ENCODE measurements around the gene PTPN23. TPM values are rescaled to one million over a fixed set of nuclear protein-coding genes. Genes with fewer than 3 reads are reported as not detected.

The PTPN23 gene
- total and polyA plus RNA-seq, 10 of the 15 experiments (the other 5 are each of a cell fraction or from before 2014, with no cell fraction given) = 0.44 to 28.6 (median 4.4) TPM

GRCh38 chr3:47394881-47395280 is 14.1 kb downstream of the PTPN23 start:
- in situ Hi-C loops (cut with MboI) (no loop called here), intact Hi-C loops (cut with micrococcal nuclease; ENCODE audit: unreplicated experiment) (no loop called here)
- no peaks in the 10 kb centered on the region for H3K27me3 ChIP-seq (replicated peaks in 1 of 2; ENCODE audit: control insufficient read depth in 2 of 2, insufficient read depth in 2 of 2, low read length in 1 of 2)
- ChIA-PET CTCF (interaction anchor here (1.1 kb wide), 1 partner anchor 230 kb away, joined by 3 read pairs; no protein-coding TSS in a partner anchor), POLR2A (no interaction called here), SMC1A (ENCODE audit: uncharacterized antibody, unreplicated experiment) (no interaction called here), RAD21 (ENCODE audit: unreplicated experiment) (no interaction called here)
- no peak overlapping the region for H3K4me2 ChIP-seq (ENCODE audit: control insufficient read depth, insufficient read depth)
- FAIRE-seq = no peak
- no peak overlapping the region for H3K27ac ChIP-seq (ENCODE audit: control insufficient read depth, insufficient read depth)
- H3K9ac ChIP-seq (ENCODE audit: control insufficient read depth, insufficient read depth, low read length) = no peak overlapping the region
- WGBS (ENCODE audit: insufficient coverage, insufficient replicate concordance, low lambda C conversion rate, missing lambda C conversion rate) = 87% methylated on average over 3 of the region's 3 CpGs
- no peaks in the 10 kb centered on the region for H3K4me1 ChIP-seq (ENCODE audit: control insufficient read depth, insufficient read depth, low read length)
- DNase-seq (ENCODE audit: low read depth, low spot score) = no peak
- H3K79me2 ChIP-seq (ENCODE audit: control insufficient read depth, insufficient read depth, low read length) = peaks cover 12% of the 10 kb centered on the region
- ATAC-seq = no peak; the same call in 2 of the 3 replicates
- H3K4me3 ChIP-seq = no peak overlapping the region
- TF ChIP-seq FOS (IDR thresholded peaks at IDR 0.05; ENCODE audit: borderline replicate concordance, extremely low read depth, insufficient read length) = no peak
- TF ChIP-seq BHLHE40 (IDR thresholded peaks at IDR 0.05; ENCODE audit: borderline replicate concordance in 1 of 2, low read depth in 2 of 2, low read length in 1 of 2) = no peak
- H2AFZ ChIP-seq (ENCODE audit: control insufficient read depth, low read depth, low read length) = no peak overlapping the region
- peaks cover 0 to 6% of the 10 kb centered on the region in 2 experiments; a peak in 2 of 4 replicates for H3K36me3 ChIP-seq (ENCODE audit: control insufficient read depth in 2 of 2, insufficient read depth in 2 of 2, low read length in 1 of 2)
- no peaks in the 10 kb centered on the region for H3K9me3 ChIP-seq (replicated peaks; ENCODE audit: control insufficient read depth, insufficient read depth, low read length)
- BruUV-seq (replicated peaks) = no TSS peak
- H4K20me1 ChIP-seq (ENCODE audit: control insufficient read depth, insufficient read depth) = no peaks in the 10 kb centered on the region

- in situ Hi-C loops (cut with MboI) (no loop called here), intact Hi-C loops (cut with micrococcal nuclease; ENCODE audit: unreplicated experiment) (no loop called here)
- Histone ChIP-seq H3K9ac (ENCODE audit: control insufficient read depth, insufficient read depth, low read length) (no peak overlapping the region), H3K4me2 (ENCODE audit: control insufficient read depth, insufficient read depth) (no peak overlapping the region), H4K20me1 (ENCODE audit: control insufficient read depth, insufficient read depth) (no peaks in the 10 kb centered on the region), H3K79me2 (ENCODE audit: control insufficient read depth, insufficient read depth, low read length) (peaks cover 7% of the 10 kb centered on the region), H3K9me3 (replicated peaks; ENCODE audit: control insufficient read depth, insufficient read depth, low read length) (no peaks in the 10 kb centered on the region), H3K27ac (ENCODE audit: control insufficient read depth, insufficient read depth) (no peak overlapping the region), H2AFZ (ENCODE audit: control insufficient read depth, low read depth, low read length) (no peak overlapping the region), H3K36me3 (ENCODE audit: control insufficient read depth in 2 of 2, insufficient read depth in 2 of 2, low read length in 1 of 2) (peaks cover 0 to 10% of the 10 kb centered on the region in 2 experiments; a peak in 2 of 4 replicates), H3K4me3 (no peak overlapping the region), H3K27me3 (replicated peaks in 1 of 2; ENCODE audit: control insufficient read depth in 2 of 2, insufficient read depth in 2 of 2, low read length in 1 of 2) (no peaks in the 10 kb centered on the region), H3K4me1 (ENCODE audit: control insufficient read depth, insufficient read depth, low read length) (no peaks in the 10 kb centered on the region)
- RAD21 ChIA-PET (ENCODE audit: unreplicated experiment) = no interaction called here
- FAIRE-seq (no peak), DNase-seq (ENCODE audit: low read depth, low spot score) (no peak), ATAC-seq (no peak)
- WGBS (ENCODE audit: insufficient coverage, insufficient replicate concordance, low lambda C conversion rate, missing lambda C conversion rate) = 85% methylated on average over 7 of the region's 7 CpGs
- no peak for TF ChIP-seq IRF4 (IDR thresholded peaks at IDR 0.05; ENCODE audit: low read depth, low read length)
- no peak for TF ChIP-seq NFXL1 (IDR thresholded peaks at IDR 0.05; ENCODE audit: borderline replicate concordance)
- TF ChIP-seq ELK1 (IDR thresholded peaks at IDR 0.05; ENCODE audit: low read depth, low read length) = no peak
- no peak for TF ChIP-seq MEF2A (IDR thresholded peaks at IDR 0.05; ENCODE audit: insufficient read depth, low read depth, low read length)
- TF ChIP-seq POLR2A (IDR thresholded peaks at IDR 0.05; ENCODE audit: low read depth, low read length) = no peak
- TF ChIP-seq IRF3 (IDR thresholded peaks at IDR 0.05) = no peak
- no peak for TF ChIP-seq ZBTB4 (CRISPR knock-in tag; IDR thresholded peaks at IDR 0.05)
- TF ChIP-seq ZNF24 (IDR thresholded peaks at IDR 0.05) = no peak
- TF ChIP-seq SMAD1 (IDR thresholded peaks at IDR 0.05; ENCODE audit: low read depth, partially characterized antibody) = no peak
- SMC1A ChIA-PET (ENCODE audit: uncharacterized antibody, unreplicated experiment) = interaction anchor here (0.5 to 0.6 kb wide), 2 partner anchors 104 to 422 kb away, joined by 3 to 4 read pairs; no protein-coding TSS in a partner anchor
- CTCF ChIA-PET = no interaction called here
- POLR2A ChIA-PET = interaction anchor here (0.7 kb wide), 1 partner anchor 45 kb away, joined by 4 read pairs; no protein-coding TSS in a partner anchor
- BruUV-seq (replicated peaks) = no TSS peak
Observed at GRCh38 chr3:47398228-47398627, 17.4 kb downstream of the PTPN23 start.
